Nephron (organoid): ENCODE measurements around the gene RABEP2.

Experiments used
- H3K27ac Mint-ChIP-seq, 3 experiments: 2 replicates each; pipeline ENCODE4 v1.8.0; 2020; ENCODE audit warnings: mixed read lengths in 3 of 3, mild to moderate bottlenecking in 2 of 3, moderate library complexity in 1 of 3
- H3K27me3 Mint-ChIP-seq: 2 replicates; pipeline ENCODE4 v1.8.0; 2021; ENCODE audit warnings: low read depth, mild to moderate bottlenecking, moderate library complexity, mixed read lengths
- H3K36me3 Mint-ChIP-seq: 2 replicates; pipeline ENCODE4 v1.8.0; 2020; ENCODE audit warnings: low read depth, mixed read lengths
- H3K4me1 Mint-ChIP-seq: 2 replicates; pipeline ENCODE4 v1.8.0; 2020; ENCODE audit warnings: mixed read lengths
- H3K4me3 Mint-ChIP-seq, 3 experiments: 2 replicates each; pipeline ENCODE4 v1.8.0; 2020; ENCODE audit warnings: mild to moderate bottlenecking in 3 of 3, mixed read lengths in 3 of 3, moderate library complexity in 2 of 3
- H3K9me3 Mint-ChIP-seq: 2 replicates; pipeline ENCODE4 v1.8.0; 2020; ENCODE audit warnings: mixed read lengths
- TF ChIP-seq, protein P1 (sequence below), 3 experiments: fragments of 200-600 bp; sonication (generic); IDR thresholded peaks; one replicate each; pipeline ENCODE4 v1.5.0; 2021; ENCODE audit warnings: antibody characterized with exemption in 3 of 3; ENCODE audit not compliant: unreplicated experiment in 3 of 3

Gene RABEP2

DNA sequence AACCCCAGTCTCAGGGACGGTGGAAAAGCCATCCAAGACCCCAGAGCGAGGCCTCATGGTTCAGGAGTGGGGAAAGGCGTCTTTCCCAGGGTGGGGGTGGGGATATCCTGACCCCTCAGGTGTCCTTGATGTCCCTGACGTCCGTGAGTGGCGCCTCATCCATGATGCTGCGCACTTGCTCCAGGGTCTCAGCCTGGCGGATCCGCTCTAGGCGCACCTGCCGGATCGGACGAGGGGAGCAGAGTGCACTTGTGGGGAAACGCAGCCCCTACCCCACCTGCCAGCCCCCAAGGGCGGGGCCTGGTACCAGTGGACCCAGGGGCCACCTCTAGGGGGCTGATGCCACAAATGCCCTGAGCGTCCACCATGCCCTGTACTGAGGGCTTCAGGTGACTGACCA lies 20.2 kb downstream of the RABEP2 start:
- Mint-ChIP-seq H3K9me3 (no peaks in the 10 kb centered on the region), H3K36me3 (no peaks in the 10 kb centered on the region)

DNA sequence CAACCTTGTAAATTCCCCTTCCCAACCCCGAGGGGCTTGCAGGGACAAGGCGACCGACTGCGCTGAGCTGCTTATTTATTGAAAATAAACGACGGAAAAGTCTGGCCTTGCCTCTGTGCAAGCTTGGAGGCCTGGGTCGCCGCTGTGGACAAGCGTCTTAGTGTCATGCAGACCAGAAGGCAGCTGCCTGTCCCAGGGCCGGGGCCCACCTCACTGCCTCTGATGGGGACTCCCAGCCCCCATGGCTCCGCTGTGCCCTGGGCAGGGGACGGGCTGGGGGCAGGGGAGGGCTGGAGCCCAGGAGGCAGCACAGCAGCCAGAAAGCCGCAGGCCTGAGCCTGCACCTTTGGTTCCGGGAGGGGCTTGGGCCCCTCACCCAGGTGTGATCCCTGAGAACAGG lies 20.7 kb downstream of the RABEP2 start:
- no peak overlapping the region for H3K27ac Mint-ChIP-seq
- H3K9me3 Mint-ChIP-seq: no peaks in the 10 kb centered on the region
- H3K36me3 Mint-ChIP-seq: no peaks in the 10 kb centered on the region
- H3K4me3 Mint-ChIP-seq: no peak overlapping the region
- no peaks in the 10 kb centered on the region for H3K27me3 Mint-ChIP-seq
- no peaks in the 10 kb centered on the region for H3K4me1 Mint-ChIP-seq
- TF ChIP-seq, protein P1, sequence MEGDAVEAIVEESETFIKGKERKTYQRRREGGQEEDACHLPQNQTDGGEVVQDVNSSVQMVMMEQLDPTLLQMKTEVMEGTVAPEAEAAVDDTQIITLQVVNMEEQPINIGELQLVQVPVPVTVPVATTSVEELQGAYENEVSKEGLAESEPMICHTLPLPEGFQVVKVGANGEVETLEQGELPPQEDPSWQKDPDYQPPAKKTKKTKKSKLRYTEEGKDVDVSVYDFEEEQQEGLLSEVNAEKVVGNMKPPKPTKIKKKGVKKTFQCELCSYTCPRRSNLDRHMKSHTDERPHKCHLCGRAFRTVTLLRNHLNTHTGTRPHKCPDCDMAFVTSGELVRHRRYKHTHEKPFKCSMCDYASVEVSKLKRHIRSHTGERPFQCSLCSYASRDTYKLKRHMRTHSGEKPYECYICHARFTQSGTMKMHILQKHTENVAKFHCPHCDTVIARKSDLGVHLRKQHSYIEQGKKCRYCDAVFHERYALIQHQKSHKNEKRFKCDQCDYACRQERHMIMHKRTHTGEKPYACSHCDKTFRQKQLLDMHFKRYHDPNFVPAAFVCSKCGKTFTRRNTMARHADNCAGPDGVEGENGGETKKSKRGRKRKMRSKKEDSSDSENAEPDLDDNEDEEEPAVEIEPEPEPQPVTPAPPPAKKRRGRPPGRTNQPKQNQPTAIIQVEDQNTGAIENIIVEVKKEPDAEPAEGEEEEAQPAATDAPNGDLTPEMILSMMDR (IDR thresholded peaks at IDR 0.05; ENCODE audit: unreplicated experiment in 3 of 3): no peak

More for the DNA sequence above, 20.2 kb downstream of the RABEP2 start:
- no peak overlapping the region for H3K27ac Mint-ChIP-seq
- H3K27me3 Mint-ChIP-seq: no peaks in the 10 kb centered on the region
- TF ChIP-seq, protein P1 (IDR thresholded peaks at IDR 0.05; ENCODE audit: unreplicated experiment in 3 of 3): no peak
- H3K4me3 Mint-ChIP-seq: no peak overlapping the region
- no peaks in the 10 kb centered on the region for H3K4me1 Mint-ChIP-seq

DNA sequence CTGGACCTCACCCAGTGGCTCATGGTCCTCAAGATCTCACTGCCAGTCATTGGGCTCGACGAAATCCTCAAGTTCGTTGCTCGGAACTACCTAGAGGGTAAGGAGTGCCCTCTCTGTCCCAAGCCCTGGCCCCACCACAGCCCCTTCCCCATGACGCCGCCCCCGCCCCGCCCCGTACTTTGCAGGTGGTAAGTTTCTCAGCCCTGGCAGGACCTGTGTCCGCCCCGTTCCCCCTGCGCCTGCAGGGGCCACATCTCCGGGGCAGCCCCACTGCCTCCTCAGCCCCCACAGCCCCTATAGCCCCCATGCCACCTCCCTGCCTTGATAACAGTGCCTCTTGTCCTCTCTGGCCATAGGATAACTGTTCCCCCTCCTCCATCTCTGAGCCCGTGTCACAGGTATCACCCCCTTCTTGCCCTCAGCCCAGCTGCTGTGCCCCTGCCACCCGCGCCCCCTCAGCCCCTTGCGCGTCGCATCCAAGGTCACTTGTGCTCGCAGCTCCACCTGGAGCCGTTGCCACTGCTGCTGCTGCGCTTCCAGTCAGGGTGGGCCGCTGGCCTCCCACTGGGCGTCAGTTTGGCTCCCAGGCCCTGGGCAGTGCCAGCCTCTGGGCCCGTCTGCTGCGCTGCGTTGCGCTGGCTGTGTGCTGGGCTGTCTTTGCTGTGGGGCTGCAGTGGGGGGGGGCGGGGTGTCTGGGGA lies 21.5 kb downstream of the RABEP2 start:
- Mint-ChIP-seq H3K4me3 (no peak overlapping the region), H3K9me3 (no peaks in the 10 kb centered on the region), H3K4me1 (no peaks in the 10 kb centered on the region), H3K27ac (no peak overlapping the region), H3K36me3 (peaks cover 3% of the 10 kb centered on the region), H3K27me3 (no peaks in the 10 kb centered on the region)
- TF ChIP-seq, protein P1 (IDR thresholded peaks at IDR 0.05; ENCODE audit: unreplicated experiment in 3 of 3): no peak

DNA sequence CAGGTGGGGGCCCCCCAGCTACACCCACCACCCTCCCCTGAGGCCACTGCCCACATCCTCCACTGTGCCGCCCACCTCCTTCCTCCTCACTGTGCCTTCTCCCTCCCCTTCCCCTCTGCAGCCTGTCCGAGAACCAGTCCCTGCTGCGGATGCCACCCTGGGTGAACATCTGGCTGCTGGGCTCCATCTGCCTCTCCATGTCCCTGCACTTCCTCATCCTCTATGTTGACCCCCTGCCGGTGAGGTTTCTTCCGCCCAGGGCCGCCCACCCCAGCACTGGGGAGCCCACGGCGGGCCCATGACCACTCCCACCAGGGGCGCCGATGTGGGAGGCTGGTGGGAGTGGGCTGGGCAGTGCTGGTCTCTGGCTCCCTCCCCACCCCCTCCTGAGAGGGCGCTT lies 22.1 kb downstream of the RABEP2 start:
- Mint-ChIP-seq H3K27ac (no peak overlapping the region), H3K9me3 (no peaks in the 10 kb centered on the region), H3K36me3 (peaks cover 3% of the 10 kb centered on the region), H3K27me3 (no peaks in the 10 kb centered on the region), H3K4me1 (no peaks in the 10 kb centered on the region), H3K4me3 (no peak overlapping the region)
- TF ChIP-seq, protein P1 (IDR thresholded peaks at IDR 0.05; ENCODE audit: unreplicated experiment in 3 of 3): no peak

DNA sequence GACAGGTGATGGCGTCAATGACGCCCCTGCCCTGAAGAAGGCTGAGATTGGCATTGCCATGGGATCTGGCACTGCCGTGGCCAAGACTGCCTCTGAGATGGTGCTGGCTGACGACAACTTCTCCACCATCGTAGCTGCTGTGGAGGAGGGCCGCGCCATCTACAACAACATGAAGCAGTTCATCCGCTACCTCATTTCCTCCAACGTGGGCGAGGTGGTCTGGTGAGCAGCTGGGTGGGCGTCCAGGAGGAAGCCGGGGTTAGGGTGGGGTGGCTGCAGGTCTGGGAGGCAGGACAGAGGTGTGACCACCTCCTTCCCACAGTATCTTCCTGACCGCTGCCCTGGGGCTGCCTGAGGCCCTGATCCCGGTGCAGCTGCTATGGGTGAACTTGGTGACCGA lies 23.2 kb downstream of the RABEP2 start:
- Mint-ChIP-seq H3K4me1 (no peaks in the 10 kb centered on the region), H3K27me3 (no peaks in the 10 kb centered on the region), H3K4me3 (no peak overlapping the region), H3K9me3 (no peaks in the 10 kb centered on the region), H3K36me3 (peaks cover 3% of the 10 kb centered on the region), H3K27ac (no peak overlapping the region)
- TF ChIP-seq, protein P1 (IDR thresholded peaks at IDR 0.05; ENCODE audit: unreplicated experiment in 3 of 3): no peak

DNA sequence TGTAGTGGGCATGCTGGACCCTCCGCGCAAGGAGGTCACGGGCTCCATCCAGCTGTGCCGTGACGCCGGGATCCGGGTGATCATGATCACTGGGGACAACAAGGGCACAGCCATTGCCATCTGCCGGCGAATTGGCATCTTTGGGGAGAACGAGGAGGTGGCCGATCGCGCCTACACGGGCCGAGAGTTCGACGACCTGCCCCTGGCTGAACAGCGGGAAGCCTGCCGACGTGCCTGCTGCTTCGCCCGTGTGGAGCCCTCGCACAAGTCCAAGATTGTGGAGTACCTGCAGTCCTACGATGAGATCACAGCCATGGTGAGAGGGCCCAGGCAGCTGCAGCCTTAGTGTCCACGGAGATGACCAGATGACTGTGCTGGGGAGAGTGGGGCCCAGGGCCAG lies 24.4 kb downstream of the RABEP2 start:
- Mint-ChIP-seq H3K9me3 (no peaks in the 10 kb centered on the region), H3K27ac (no peak overlapping the region), H3K4me3 (no peak overlapping the region), H3K27me3 (no peaks in the 10 kb centered on the region), H3K36me3 (peaks cover 3% of the 10 kb centered on the region), H3K4me1 (no peaks in the 10 kb centered on the region)
- TF ChIP-seq, protein P1 (IDR thresholded peaks at IDR 0.05; ENCODE audit: unreplicated experiment in 3 of 3): no peak
